NCI-H446 treated with DMSO at 0.1 percent for 48 hours (cell line): ENCODE measurements around the gene COTL1.

ENCODE experiments used
- DNase-seq: peaks from one replicate; lab custom pipeline; 2025; lab: John Stamatoyannopoulos, UW

COTL1 gene

GRCh38 chr16:84596161-84596560 lies 21.7 kb downstream of the COTL1 start:
- no peak for DNase-seq

GRCh38 chr16:84595052-84595481 lies 22.8 kb downstream of the COTL1 start:
- DNase-seq = no peak

GRCh38 chr16:84594725-84595038 lies 23.2 kb downstream of the COTL1 start:
- no peak for DNase-seq

- DNase-seq = no peak
These were observed 23.8 kb downstream of the COTL1 start for GRCh38 chr16:84593825-84594724.

GRCh38 chr16:84592718-84593117 lies 25.2 kb downstream of the COTL1 start:
- DNase-seq = no peak

GRCh38 chr16:84589975-84590719 lies 27.7 kb downstream of the COTL1 start:
- no peak for DNase-seq

- DNase-seq = no peak
These were observed 28.9 kb downstream of the COTL1 start for GRCh38 chr16:84588991-84589390.

- no peak for DNase-seq
These were observed 32.0 kb downstream of the COTL1 start for GRCh38 chr16:84585886-84586285.

- no peak for DNase-seq
These were observed 32.4 kb downstream of the COTL1 start for GRCh38 chr16:84585467-84585866.

- no peak for DNase-seq
These were observed 33.2 kb downstream of the COTL1 start for GRCh38 chr16:84584678-84585077.

- no peak for DNase-seq
These were observed 33.9 kb downstream of the COTL1 start for GRCh38 chr16:84583995-84584394.

- DNase-seq = no peak
These were observed 34.8 kb downstream of the COTL1 start for GRCh38 chr16:84582958-84583516.

GRCh38 chr16:84581158-84581557 lies 36.7 kb downstream of the COTL1 start:
- DNase-seq = no peak

- no peak for DNase-seq
These were observed 37.9 kb downstream of the COTL1 start for GRCh38 chr16:84579936-84580335.

- DNase-seq = no peak
These were observed 39.2 kb downstream of the COTL1 start for GRCh38 chr16:84578538-84579126.

- no peak for DNase-seq
These were observed 40.7 kb downstream of the COTL1 start for GRCh38 chr16:84577034-84577803.

- no peak for DNase-seq
These were observed 42.0 kb downstream of the COTL1 start for GRCh38 chr16:84575914-84576313.

- no peak for DNase-seq
These were observed 43.7 kb downstream of the COTL1 start for GRCh38 chr16:84574191-84574590.

- no peak for DNase-seq
These were observed 45.8 kb downstream of the COTL1 start for GRCh38 chr16:84572096-84572495.

GRCh38 chr16:84571506-84571905 lies 46.4 kb downstream of the COTL1 start:
- no peak for DNase-seq

GRCh38 chr16:84570739-84571403 lies 47.0 kb downstream of the COTL1 start:
- peak; percentile 7 for DNase-seq
